SK-N-SH treated with all-trans-retinoic acid at 6 μM for 48 hours (cell line): Measurements from ENCODE around the gene UGT2B7.

Experiments used
- ATAC-seq: fragments of 200-7000 bp; cut with Tn5 transposase; 3 replicates; pipeline ENCODE4 v1.9.1; 2020; ENCODE audit warnings: mild to moderate bottlenecking, moderate library complexity
- ARNTL ChIP-seq: fragments of 450-650 bp; formaldehyde crosslinking; IDR thresholded peaks from 2 replicates; pipeline ENCODE4 v1.5.0; 2020; ENCODE audit warnings: low read depth, mild to moderate bottlenecking, moderate library complexity, borderline replicate concordance
- BACH2 ChIP-seq: fragments of 250-450 bp; sonication (Bioruptor Pico); IDR thresholded peaks from 2 replicates; pipeline ENCODE4 v1.9.0; 2021; ENCODE audit warnings: mild to moderate bottlenecking, borderline replicate concordance
- CREB5 ChIP-seq: fragments of 250-450 bp; sonication (Bioruptor Pico); IDR thresholded peaks from 2 replicates; pipeline ENCODE4 v1.5.1; 2020; ENCODE audit warnings: low read depth, mild to moderate bottlenecking, moderate library complexity
- CSDC2 ChIP-seq: fragments of 250-450 bp; sonication (Bioruptor Pico); IDR thresholded peaks from 2 replicates; pipeline ENCODE4 v1.5.0; 2020; ENCODE audit warnings: mild to moderate bottlenecking, moderate library complexity
- ESRRG ChIP-seq: fragments of 250-450 bp; sonication (Bioruptor Pico); IDR thresholded peaks from 2 replicates; pipeline ENCODE4 v1.6.1; 2021; ENCODE audit warnings: mild to moderate bottlenecking
- GLIS3 ChIP-seq: fragments of 250-450 bp; sonication (Bioruptor Pico); IDR thresholded peaks from 2 replicates; pipeline ENCODE4 v1.5.0; 2020; ENCODE audit warnings: mild to moderate bottlenecking, moderate library complexity
- ISL1 ChIP-seq: fragments of 250-450 bp; sonication (Bioruptor Pico); IDR thresholded peaks from 2 replicates; pipeline ENCODE4 v2.1.2; 2022; ENCODE audit warnings: mild to moderate bottlenecking, moderate library complexity
- OSR1 ChIP-seq: fragments of 250-450 bp; sonication (Bioruptor Pico); IDR thresholded peaks from 2 replicates; pipeline ENCODE4 v1.8.0; 2022; ENCODE audit warnings: moderate library complexity, mild to moderate bottlenecking, inconsistent platforms
- PATZ1 ChIP-seq: fragments of 250-450 bp; sonication (Bioruptor Pico); IDR thresholded peaks from 2 replicates; pipeline ENCODE4 v1.8.0; 2020; ENCODE audit warnings: mild to moderate bottlenecking, moderate library complexity, borderline replicate concordance
- POU6F1 ChIP-seq: fragments of 250-450 bp; sonication (Bioruptor Pico); IDR thresholded peaks from 2 replicates; pipeline ENCODE4 v1.8.0; 2021; ENCODE audit warnings: low read depth, mild to moderate bottlenecking, moderate library complexity, borderline replicate concordance
- PPARA ChIP-seq: fragments of 250-450 bp; sonication (Bioruptor Pico); IDR thresholded peaks from 2 replicates; pipeline ENCODE4 v1.5.0; 2020; ENCODE audit warnings: mild to moderate bottlenecking, borderline replicate concordance
- RARB ChIP-seq: fragments of 250-450 bp; sonication (Bioruptor Pico); IDR thresholded peaks from 2 replicates; pipeline ENCODE4 v1.8.0; 2021; ENCODE audit warnings: mild to moderate bottlenecking, moderate library complexity
- SNAI2 ChIP-seq: fragments of 250-450 bp; sonication (Bioruptor Pico); IDR thresholded peaks from 2 replicates; pipeline ENCODE4 v1.5.0; 2020; ENCODE audit warnings: mild to moderate bottlenecking, moderate library complexity
- TCF4 ChIP-seq: fragments of 250-450 bp; sonication (Bioruptor Pico); IDR thresholded peaks from 2 replicates; pipeline ENCODE4 v1.8.0; 2021; ENCODE audit warnings: mild to moderate bottlenecking, moderate library complexity, borderline replicate concordance
- ZC3H10 ChIP-seq: fragments of 250-450 bp; sonication (Bioruptor Pico); IDR thresholded peaks from 2 replicates; pipeline ENCODE4 v1.5.1; 2021; ENCODE audit warnings: mild to moderate bottlenecking, moderate library complexity
- ZFP3 ChIP-seq: fragments of 250-450 bp; sonication (Bioruptor Pico); IDR thresholded peaks from 2 replicates; pipeline ENCODE4 v1.5.0; 2020; ENCODE audit warnings: mild to moderate bottlenecking, moderate library complexity
- ZFP30 ChIP-seq: fragments of 450-650 bp; formaldehyde crosslinking; IDR thresholded peaks from 2 replicates; pipeline ENCODE4 v1.5.0; 2022; ENCODE audit warnings: mild to moderate bottlenecking, moderate library complexity
- ZNF70 ChIP-seq: fragments of 450-650 bp; formaldehyde crosslinking; IDR thresholded peaks from 2 replicates; pipeline ENCODE4 v1.5.0; 2020; ENCODE audit warnings: mild to moderate bottlenecking, moderate library complexity
- ZNF8 ChIP-seq: fragments of 450-650 bp; formaldehyde crosslinking; IDR thresholded peaks from 2 replicates; pipeline ENCODE4 v1.5.0; 2020; ENCODE audit warnings: mild to moderate bottlenecking, moderate library complexity

Gene UGT2B7

GRCh38 chr4:69092190-69092589 lies 4.1 kb upstream of the UGT2B7 start:
- TF ChIP-seq ZC3H10 (CRISPR knock-in tag) (no peak), CSDC2 (CRISPR knock-in tag) (no peak), BACH2 (CRISPR knock-in tag) (no peak), ISL1 (CRISPR knock-in tag) (no peak), PATZ1 (no peak), CREB5 (CRISPR knock-in tag) (no peak), ZFP3 (CRISPR knock-in tag) (no peak), SNAI2 (no peak), PPARA (no peak), TCF4 (CRISPR knock-in tag) (no peak)
- TF ChIP-seq, all 23 proteins: peak for 0
- no peak for ATAC-seq

- no peak for ATAC-seq
- no peak for TF ChIP-seq RARB (CRISPR knock-in tag)
- TF ChIP-seq ZNF70 (CRISPR knock-in tag): no peak
- no peak for TF ChIP-seq OSR1
- TF ChIP-seq CSDC2 (CRISPR knock-in tag): no peak
- no peak for TF ChIP-seq SNAI2
- TF ChIP-seq ARNTL (CRISPR knock-in tag): no peak
- TF ChIP-seq POU6F1 (CRISPR knock-in tag): no peak
Measured at GRCh38 chr4:69092980-69093568, 3.2 kb upstream of the UGT2B7 start.

- TF ChIP-seq ZNF8 (CRISPR knock-in tag): no peak
- TF ChIP-seq TCF4 (CRISPR knock-in tag): no peak
- no peak for TF ChIP-seq GLIS3 (CRISPR knock-in tag)
- TF ChIP-seq BACH2 (CRISPR knock-in tag): no peak
- TF ChIP-seq ESRRG: no peak
- no peak for TF ChIP-seq CREB5 (CRISPR knock-in tag)
- TF ChIP-seq PPARA: no peak
- no peak for TF ChIP-seq ZC3H10 (CRISPR knock-in tag)
- TF ChIP-seq CSDC2 (CRISPR knock-in tag): no peak
- ATAC-seq: no peak
Measured at GRCh38 chr4:69093681-69094080, 2.6 kb upstream of the UGT2B7 start.

- ATAC-seq: no peak
- TF ChIP-seq ARNTL (CRISPR knock-in tag) (no peak), ZNF8 (CRISPR knock-in tag) (no peak), CSDC2 (CRISPR knock-in tag) (no peak), CREB5 (CRISPR knock-in tag) (no peak), RARB (CRISPR knock-in tag) (no peak)
Measured at GRCh38 chr4:69095301-69095731, 958 bp upstream of the UGT2B7 start.

- no peak for ATAC-seq
- TF ChIP-seq ZFP30 (CRISPR knock-in tag): no peak
- TF ChIP-seq, all 23 proteins: peak for 0
Measured at GRCh38 chr4:69096810-69097209, 536 bp downstream of the UGT2B7 start.
